ENCODE measurements around the gene HIPK3.
A peak's percentile ranks its signal among the peaks of the same experiment; 100 is the strongest.

HIPK3 gene

DNA sequence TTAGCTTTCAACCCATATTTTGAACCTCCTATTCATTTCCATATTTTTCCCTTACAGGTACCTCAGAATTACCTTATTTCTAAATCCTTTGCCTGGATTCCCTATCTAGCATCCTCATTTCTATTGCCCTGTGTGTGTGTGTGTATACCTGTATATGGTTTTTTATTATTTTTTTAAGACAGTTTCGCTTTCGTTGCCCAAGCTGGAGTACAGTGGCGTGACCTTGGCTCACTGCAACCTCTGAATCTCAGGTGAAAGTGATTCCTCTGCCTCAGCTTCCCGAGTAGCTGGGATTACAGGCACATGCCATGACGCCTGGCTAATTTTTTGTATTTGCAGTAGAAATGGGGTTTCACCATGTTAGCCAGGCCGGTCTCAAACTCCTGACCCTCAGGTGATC is 12.6 kb downstream of the HIPK3 start:
- Histone ChIP-seq H3K4me2 (ENCODE audit: low read length) (no peak overlapping the region), H3K9ac (no peak overlapping the region), H3K36me3 (ENCODE audit: control insufficient read depth, insufficient read depth, low read length) (no peaks in the 10 kb centered on the region), H3K27ac (no peak overlapping the region), H3K27me3 (ENCODE audit: control insufficient read depth, insufficient read depth, low read length) (no peaks in the 10 kb centered on the region), H3K9me3 (ENCODE audit: control insufficient read depth, low read length) (no peaks in the 10 kb centered on the region), H3K4me1 (peaks cover 5% of the 10 kb centered on the region), H3K79me2 (peaks cover 29% of the 10 kb centered on the region), H3K4me3 (ENCODE audit: low read depth, low read length) (no peak overlapping the region), H2AFZ (no peak overlapping the region)
- TF ChIP-seq, protein P1, sequence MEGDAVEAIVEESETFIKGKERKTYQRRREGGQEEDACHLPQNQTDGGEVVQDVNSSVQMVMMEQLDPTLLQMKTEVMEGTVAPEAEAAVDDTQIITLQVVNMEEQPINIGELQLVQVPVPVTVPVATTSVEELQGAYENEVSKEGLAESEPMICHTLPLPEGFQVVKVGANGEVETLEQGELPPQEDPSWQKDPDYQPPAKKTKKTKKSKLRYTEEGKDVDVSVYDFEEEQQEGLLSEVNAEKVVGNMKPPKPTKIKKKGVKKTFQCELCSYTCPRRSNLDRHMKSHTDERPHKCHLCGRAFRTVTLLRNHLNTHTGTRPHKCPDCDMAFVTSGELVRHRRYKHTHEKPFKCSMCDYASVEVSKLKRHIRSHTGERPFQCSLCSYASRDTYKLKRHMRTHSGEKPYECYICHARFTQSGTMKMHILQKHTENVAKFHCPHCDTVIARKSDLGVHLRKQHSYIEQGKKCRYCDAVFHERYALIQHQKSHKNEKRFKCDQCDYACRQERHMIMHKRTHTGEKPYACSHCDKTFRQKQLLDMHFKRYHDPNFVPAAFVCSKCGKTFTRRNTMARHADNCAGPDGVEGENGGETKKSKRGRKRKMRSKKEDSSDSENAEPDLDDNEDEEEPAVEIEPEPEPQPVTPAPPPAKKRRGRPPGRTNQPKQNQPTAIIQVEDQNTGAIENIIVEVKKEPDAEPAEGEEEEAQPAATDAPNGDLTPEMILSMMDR (IDR thresholded peaks at IDR 0.05): no peak

DNA sequence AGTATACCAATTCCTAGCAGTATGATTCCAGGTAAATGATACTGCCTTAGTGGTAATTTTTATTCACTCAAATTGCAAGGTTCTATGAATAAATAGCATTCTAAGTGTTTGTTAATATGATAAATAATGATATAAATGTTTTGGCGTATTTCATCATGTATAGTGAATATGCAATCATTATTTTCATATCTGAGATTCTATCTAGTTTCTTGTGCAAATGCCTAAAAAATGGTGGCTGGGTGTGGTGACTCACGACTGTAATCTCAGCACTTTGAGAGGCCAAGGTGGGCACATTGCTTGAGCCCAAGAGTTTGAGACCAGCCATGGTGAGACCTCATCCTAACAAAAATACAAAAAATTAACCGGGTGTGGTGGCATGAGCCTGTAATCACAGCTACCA is 13.9 kb downstream of the HIPK3 start:
- no peak overlapping the region for H3K27ac ChIP-seq
- no peaks in the 10 kb centered on the region for H3K9me3 ChIP-seq (ENCODE audit: control insufficient read depth, low read length)
- H3K27me3 ChIP-seq (ENCODE audit: control insufficient read depth, insufficient read depth, low read length): no peaks in the 10 kb centered on the region
- no peak overlapping the region for H2AFZ ChIP-seq
- TF ChIP-seq, protein P1 (IDR thresholded peaks at IDR 0.05): no peak
- no peak overlapping the region for H3K4me3 ChIP-seq (ENCODE audit: low read depth, low read length)
- H3K79me2 ChIP-seq: peaks cover 26% of the 10 kb centered on the region
- H3K36me3 ChIP-seq (ENCODE audit: control insufficient read depth, insufficient read depth, low read length): no peaks in the 10 kb centered on the region
- H3K4me1 ChIP-seq: peaks cover 5% of the 10 kb centered on the region
- H3K4me2 ChIP-seq (ENCODE audit: low read length): no peak overlapping the region
- no peak overlapping the region for H3K9ac ChIP-seq

DNA sequence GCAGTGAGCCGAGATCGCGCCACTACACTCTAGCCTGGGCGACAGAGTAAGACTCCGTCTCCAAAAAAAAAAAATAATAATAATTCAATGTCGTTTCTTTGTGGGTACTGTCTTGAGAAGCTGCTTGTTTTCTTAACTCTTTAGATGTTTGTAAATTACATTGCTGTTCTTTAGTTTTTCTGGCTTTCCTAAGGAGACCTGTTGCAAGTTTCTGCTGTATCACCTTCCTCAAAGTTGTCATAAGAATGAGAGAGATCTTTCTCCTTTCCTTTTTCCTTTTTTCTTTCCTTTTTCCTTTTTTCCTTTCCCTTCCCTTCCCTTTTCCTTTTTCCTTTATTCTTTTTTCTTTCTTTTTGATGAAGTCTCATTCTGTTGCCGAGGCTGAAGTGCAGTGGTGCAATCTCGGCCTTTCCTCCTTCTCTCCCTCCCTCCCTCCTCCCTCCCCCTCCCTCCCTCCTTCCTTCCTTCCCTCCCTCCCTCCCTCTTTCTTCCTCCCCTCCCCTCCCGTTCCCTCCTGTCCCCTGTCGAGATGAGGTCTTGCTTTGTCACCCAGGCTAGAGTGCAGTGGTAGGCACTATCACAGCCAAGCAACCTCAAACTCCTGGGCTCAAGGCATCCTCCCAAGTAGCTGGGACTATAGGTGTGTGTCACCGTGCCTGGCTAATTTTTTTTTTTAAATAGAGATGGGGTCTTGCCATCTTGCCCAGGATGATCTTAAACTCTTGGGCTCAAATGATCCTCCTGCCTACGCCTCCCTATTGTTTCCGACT is 15.3 kb downstream of the HIPK3 start:
- Histone ChIP-seq H3K4me2 (ENCODE audit: low read length) (no peak overlapping the region), H3K79me2 (peaks cover 23% of the 10 kb centered on the region), H3K27me3 (ENCODE audit: control insufficient read depth, insufficient read depth, low read length) (no peaks in the 10 kb centered on the region), H3K4me1 (no peaks in the 10 kb centered on the region), H3K9ac (no peak overlapping the region), H3K27ac (no peak overlapping the region), H3K4me3 (ENCODE audit: low read depth, low read length) (no peak overlapping the region), H3K36me3 (ENCODE audit: control insufficient read depth, insufficient read depth, low read length) (no peaks in the 10 kb centered on the region), H2AFZ (no peak overlapping the region), H3K9me3 (ENCODE audit: control insufficient read depth, low read length) (no peaks in the 10 kb centered on the region)
- TF ChIP-seq, protein P1 (IDR thresholded peaks at IDR 0.05): no peak

DNA sequence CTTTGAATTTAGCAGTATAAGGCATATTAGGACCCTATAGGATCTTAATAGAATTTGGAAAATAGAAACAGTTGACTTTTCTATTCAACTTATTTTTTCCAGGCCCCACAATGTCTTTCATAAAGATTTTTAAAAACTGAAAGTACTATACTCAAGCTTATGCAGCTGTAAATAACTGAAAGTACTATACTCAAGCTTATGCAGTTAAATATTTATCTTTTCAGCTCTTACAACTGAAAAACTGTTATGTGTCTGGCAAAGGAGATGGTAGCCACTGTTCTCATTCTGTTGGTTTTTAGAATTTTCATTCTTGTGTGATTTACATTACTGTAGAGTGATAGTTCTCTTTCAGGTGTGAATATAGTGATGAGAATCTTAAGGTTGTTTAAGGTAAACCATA is 16.5 kb downstream of the HIPK3 start:
- Histone ChIP-seq H3K4me3 (ENCODE audit: low read depth, low read length) (peak overlapping the region; percentile 13), H3K79me2 (peaks cover 19% of the 10 kb centered on the region), H3K4me2 (ENCODE audit: low read length) (peak overlapping the region; percentile 28), H3K4me1 (no peaks in the 10 kb centered on the region), H3K36me3 (ENCODE audit: control insufficient read depth, insufficient read depth, low read length) (no peaks in the 10 kb centered on the region), H2AFZ (no peak overlapping the region), H3K9ac (no peak overlapping the region), H3K27me3 (ENCODE audit: control insufficient read depth, insufficient read depth, low read length) (no peaks in the 10 kb centered on the region), H3K9me3 (ENCODE audit: control insufficient read depth, low read length) (no peaks in the 10 kb centered on the region), H3K27ac (no peak overlapping the region)
- TF ChIP-seq, protein P1 (IDR thresholded peaks at IDR 0.05): no peak

DNA sequence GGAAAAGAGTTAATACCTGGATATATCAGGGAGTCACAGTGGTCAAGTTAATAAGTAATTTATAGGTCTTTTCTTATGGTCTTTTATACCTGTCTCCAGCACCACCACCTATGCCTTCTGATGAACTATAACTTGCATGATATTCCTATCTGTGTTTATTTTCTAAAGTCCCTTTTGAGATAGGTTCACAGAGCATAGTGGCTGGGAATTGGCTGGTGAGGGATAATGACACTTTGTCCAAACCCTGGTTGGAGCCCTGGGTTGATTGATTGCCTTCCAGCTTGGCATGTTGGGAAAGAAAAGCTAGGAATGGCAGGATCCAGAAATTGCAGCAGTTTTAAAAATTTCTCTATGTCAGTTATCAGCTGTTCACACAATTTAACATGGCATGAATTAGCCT is 23.2 kb downstream of the HIPK3 start:
- Histone ChIP-seq H3K79me2 (peaks cover 28% of the 10 kb centered on the region), H3K9me3 (ENCODE audit: control insufficient read depth, low read length) (no peaks in the 10 kb centered on the region), H3K4me3 (ENCODE audit: low read depth, low read length) (no peak overlapping the region), H3K36me3 (ENCODE audit: control insufficient read depth, insufficient read depth, low read length) (no peaks in the 10 kb centered on the region), H3K27ac (no peak overlapping the region), H3K27me3 (ENCODE audit: control insufficient read depth, insufficient read depth, low read length) (no peaks in the 10 kb centered on the region), H2AFZ (no peak overlapping the region), H3K9ac (no peak overlapping the region), H3K4me1 (no peaks in the 10 kb centered on the region), H3K4me2 (ENCODE audit: low read length) (no peak overlapping the region)
- TF ChIP-seq, protein P1 (IDR thresholded peaks at IDR 0.05): no peak
